Right lobe of liver (tissue), 6 donors: ENCODE data around the gene ABCA8. TPM values are rescaled to one million over a fixed set of nuclear protein-coding genes. Genes with fewer than 3 reads are reported as not detected.
"Not testable (repeated sequence)": the region's sequence is repeated elsewhere in the genome, so short reads cannot be mapped to it uniquely, and the experiment has no call there.

Experiments used
- ATAC-seq, 4 donors: fragments of 200-7000 bp; cut with Tn5 transposase; one replicate each; pipeline ENCODE4 v1.9.1; 2020; ENCODE audit warnings: mild to moderate bottlenecking in 4 of 4, moderate library complexity in 4 of 4
- DNase-seq, 3 donors: peaks; one replicate each; pipeline ENCODE4 v3.0.0-alpha.2; 2020
- H3K27ac ChIP-seq, 3 donors: fragments of 200-600 bp; one replicate each; pipeline ENCODE4 v1.8.0; 2022
- H3K27me3 ChIP-seq, 2 donors: fragments of 200-600 bp; one replicate each; pipeline ENCODE4 v1.8.0; 2022
- H3K36me3 ChIP-seq, 4 donors: fragments of 200-600 bp; sonication (generic) in 1 of 4; one replicate each; pipeline versions ENCODE4 v1.5.1 to v1.8.0; 2017 to 2022; ENCODE audit warnings: control low read depth in 1 of 4
- H3K4me1 ChIP-seq, 4 donors: fragments of 200-600 bp; sonication (generic) in 1 of 4; one replicate each; pipeline versions ENCODE4 v1.5.1 to v1.8.0; 2017 to 2022; ENCODE audit warnings: control low read depth in 1 of 4
- H3K4me3 ChIP-seq, 3 donors: fragments of 200-600 bp; one replicate each; pipeline ENCODE4 v1.8.0; 2022
- H3K9me3 ChIP-seq, 4 donors: fragments of 200-600 bp; sonication (generic) in 1 of 4; one replicate each; pipeline versions ENCODE4 v1.5.1 to v1.8.0; 2017 to 2022; ENCODE audit warnings: control low read depth in 1 of 4
- CTCF ChIP-seq, 4 donors: fragments of 200-600 bp in 3 of 4; fragments of 450-650 bp in 1 of 4; IDR thresholded peaks; one replicate each; pipeline versions ENCODE4 v1.5.1 to v1.8.0; 2016 to 2022; ENCODE audit warnings: antibody characterized with exemption in 4 of 4, mild to moderate bottlenecking in 2 of 4
- POLR2A ChIP-seq: fragments of 450-650 bp; IDR thresholded peaks from one replicate; pipeline ENCODE4 v1.6.1; 2017; ENCODE audit warnings: antibody characterized with exemption, mild to moderate bottlenecking
- WGBS: methylation state at CpG from one replicate; pipeline ENCODE4 v1.1.6; 2018; ENCODE audit warnings: low coverage, low lambda C conversion rate; ENCODE audit not compliant: insufficient coverage; ENCODE audit errors: missing lambda C conversion rate; 5-methylcytosine and 5-hydroxymethylcytosine counted together
- intact Hi-C, 2 donors: fragments of 100-400 bp; cut with DNase I; formaldehyde crosslinking; loops; one replicate each; pipeline versions ENCODE4 v1.11.2 to v1.14.1; 2022
- total RNA-seq, 6 experiments: library from RNA; depleted of rRNA in 2 of 6; stranded (reverse); fragments of >200 nt in 2 of 6; fragmentation: NEBNext Ultra II Directional in 3 of 6; extraction: Animal tissue kit (Norgen Biotek cat#: 25700) in 3 of 6; gene quantifications; one replicate each; pipeline versions ENCODE4 v1.1.0 to v1.2.4, GENCODE V29; 2016 to 2023
- donor health status: DM: no; HTN: yes; CAD: no.
- donor health status: DM: no; HTN: no; CAD: no.
- donor health status: DM: no; HTN: no; CAD: no.
- donor health status: DM: no; HTN: yes; CAD: no.
- donor health status: DM: no; HTN: yes; CAD: no.

Gene ABCA8
- total RNA-seq, 6 experiments from 2014 or later = 21.8 to 44.0 (median 29.9) TPM

GRCh38 chr17:68953340-68953997, 1.7 kb downstream of the ABCA8 start:
- peak; percentile 44 to 65 (median 54) for ATAC-seq
- 40% methylated on average over 4 of the region's 4 CpGs for WGBS
- no peak for DNase-seq
- peak overlapping the region in 2 of 3 donors; percentile 82 to 85 for H3K27ac ChIP-seq
- no peaks in the 10 kb centered on the region for H3K9me3 ChIP-seq
- H3K36me3 ChIP-seq = no peaks in the 10 kb centered on the region
- TF ChIP-seq CTCF (IDR thresholded peaks at IDR 0.05) = peak in 1 of 4 donors; percentile 13
- TF ChIP-seq POLR2A = no peak
- H3K4me1 ChIP-seq = peaks cover 0 to 7% (median 3%) of the 10 kb centered on the region in 4 donors
- H3K4me3 ChIP-seq = peak overlapping the region; percentile 7 to 40 (median 40)
- intact Hi-C loops = no loop called here
- no peaks in the 10 kb centered on the region for H3K27me3 ChIP-seq

- Histone ChIP-seq H3K4me1 (peaks cover 0 to 7% (median 3%) of the 10 kb centered on the region in 4 donors), H3K27me3 (no peaks in the 10 kb centered on the region), H3K4me3 (no peak overlapping the region), H3K9me3 (no peaks in the 10 kb centered on the region), H3K36me3 (no peaks in the 10 kb centered on the region), H3K27ac (no peak overlapping the region)
- intact Hi-C loops = no loop called here
- TF ChIP-seq CTCF (IDR thresholded peaks at IDR 0.05) (no peak), POLR2A (no peak)
- ATAC-seq (no peak), DNase-seq (no peak)
- 80% methylated on average over 4 of the region's 4 CpGs for WGBS
Observed at GRCh38 chr17:68950725-68951124, 4.5 kb downstream of the ABCA8 start.

- H3K36me3 ChIP-seq, ATAC-seq, DNase-seq, H3K27ac ChIP-seq, H3K4me3 ChIP-seq, intact Hi-C loops, H3K27me3 ChIP-seq, H3K9me3 ChIP-seq: not testable (repeated sequence)
- 67% methylated on average over 1 of the region's 1 CpG for WGBS
- H3K4me1 ChIP-seq = peaks cover 0 to 18% (median 5%) of the 10 kb centered on the region in 4 donors
Observed at GRCh38 chr17:68947868-68948267, 7.3 kb downstream of the ABCA8 start.

GRCh38 chr17:68944435-68945035, 10.7 kb downstream of the ABCA8 start:
- no peaks in the 10 kb centered on the region for H3K9me3 ChIP-seq
- no peaks in the 10 kb centered on the region for H3K36me3 ChIP-seq
- intact Hi-C loops = no loop called here
- ATAC-seq (no peak), DNase-seq (no peak)
- WGBS = 65% methylated on average over 6 of the region's 6 CpGs
- no peaks in the 10 kb centered on the region for H3K27me3 ChIP-seq
- no peak overlapping the region for H3K4me3 ChIP-seq
- no peak overlapping the region for H3K27ac ChIP-seq
- H3K4me1 ChIP-seq = peaks cover 0 to 30% (median 11%) of the 10 kb centered on the region in 4 donors
- TF ChIP-seq CTCF (IDR thresholded peaks at IDR 0.05) = no peak
- TF ChIP-seq POLR2A = no peak

GRCh38 chr17:68943812-68944182, 11.4 kb downstream of the ABCA8 start:
- DNase-seq, H3K27me3 ChIP-seq, H3K36me3 ChIP-seq, ATAC-seq, H3K9me3 ChIP-seq, intact Hi-C loops, H3K4me3 ChIP-seq: not testable (repeated sequence)
- H3K27ac ChIP-seq = peak overlapping the region in 1 of 3 donors; percentile 13
- H3K4me1 ChIP-seq = peaks cover 0 to 32% (median 8%) of the 10 kb centered on the region in 4 donors
- WGBS = 86% methylated on average over 2 of the region's 2 CpGs
